Measurements from ENCODE around the gene HNRNPU. TPM values are rescaled to one million over a fixed set of nuclear protein-coding genes. Genes with fewer than 3 reads are reported as not detected.
A peak's percentile ranks its signal among the peaks of the same experiment; 100 is the strongest.

Gene HNRNPU
- polyA plus RNA-seq, result 100 to 1,000 TPM in 1 of 2 donors, 10 to 100 TPM in 1; 94.5 to 127 TPM

DNA sequence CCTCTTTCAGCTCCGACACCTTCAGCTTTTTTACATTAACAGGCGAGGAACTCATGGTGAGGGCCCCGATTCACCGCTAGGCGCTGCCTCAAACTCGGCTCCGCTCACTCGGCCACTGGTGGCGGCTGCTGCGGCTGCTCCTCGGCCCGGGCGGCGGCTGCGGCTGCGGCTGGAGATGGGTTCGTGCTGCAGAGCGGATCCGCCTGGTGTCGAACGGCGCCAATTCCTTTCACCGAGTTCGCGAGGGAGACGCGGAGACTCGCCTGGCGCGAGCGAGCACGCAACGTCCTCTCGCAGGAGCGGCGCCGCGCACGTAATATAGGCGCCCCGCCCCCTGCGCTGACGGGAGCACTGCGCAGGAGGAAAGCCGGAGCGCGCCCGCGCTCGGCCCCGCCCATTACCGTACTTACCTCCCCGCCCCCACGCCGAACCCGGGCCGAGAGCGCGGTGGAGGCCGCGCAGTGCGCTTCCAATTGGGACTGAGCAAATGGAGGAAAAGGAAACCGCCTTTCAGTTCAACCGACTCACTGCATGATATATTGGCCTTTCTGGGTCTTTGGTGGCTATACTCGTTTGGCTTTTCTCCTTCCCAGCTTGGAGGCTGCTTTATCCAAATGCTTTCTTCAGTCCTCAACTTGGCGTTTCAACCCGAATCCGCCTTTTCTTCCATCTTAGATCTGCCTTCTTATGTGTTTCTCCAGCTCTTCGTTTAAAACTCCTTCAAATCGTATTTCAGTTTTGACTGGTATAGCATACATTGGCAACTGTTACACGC lies at the start of gene HNRNPU:
Gene HNRNPU, minus strand, starts transcription at position 291 of the 775 bp plus-strand sequence. Its CDS starts 236 bp downstream, at position 55.
- 0% methylated on average over 71 of the region's 71 CpGs for WGBS, 2 donors
- Histone ChIP-seq H3K27me3 (ENCODE audit: control insufficient read depth in 1 of 2, insufficient read depth in 2 of 2, low read length in 2 of 2) (no peaks in the 10 kb centered on the region), H3K4me1 (ENCODE audit: control insufficient read depth in 2 of 2, insufficient read depth in 2 of 2, low read length in 1 of 2) (peaks cover 2% of the 10 kb centered on the region in 2 donors), H3K27ac (ENCODE audit: low read depth in 2 of 2, low read length in 1 of 2) (peak within 1 kb of the TSS; percentile 99 to 100), H3K36me3 (ENCODE audit: control insufficient read depth in 2 of 2, insufficient read depth in 2 of 2, low read length in 1 of 2) (peaks cover 5 to 7% of the 10 kb centered on the region in 2 donors), H3K9me3 (ENCODE audit: control insufficient read depth in 2 of 2, insufficient read depth in 1 of 2, low read depth in 1 of 2, low read length in 1 of 2) (no peaks in the 10 kb centered on the region), H3K4me3 (ENCODE audit: low read depth in 1 of 2, low read length in 2 of 2) (peak within 1 kb of the TSS; percentile 90 to 93)

DNA sequence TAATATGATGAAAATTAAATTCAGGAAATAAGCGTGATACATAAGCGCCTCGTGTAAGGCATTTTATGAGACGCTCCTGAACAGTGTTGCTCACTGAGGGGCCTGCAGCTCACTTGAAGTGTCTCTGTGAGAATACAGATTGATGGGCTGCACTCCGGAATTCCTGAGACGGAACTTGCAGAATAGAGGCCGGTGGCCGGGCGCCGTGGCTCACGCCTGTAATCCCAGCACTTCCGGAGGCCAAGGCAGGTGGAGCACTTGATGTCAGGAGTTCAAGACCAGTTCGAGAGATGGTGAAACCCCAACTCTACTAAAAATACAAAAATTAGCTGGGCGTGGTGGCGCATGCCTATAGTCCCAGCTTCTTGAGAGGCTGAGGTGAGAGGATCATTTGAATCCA lies 49.5 kb upstream of the HNRNPU start:
- no peaks in the 10 kb centered on the region for H3K4me1 ChIP-seq (ENCODE audit: control insufficient read depth in 2 of 2, insufficient read depth in 2 of 2, low read length in 1 of 2)
- H3K27ac ChIP-seq (ENCODE audit: low read depth in 2 of 2, low read length in 1 of 2), result no peak overlapping the region
- H3K27me3 ChIP-seq (ENCODE audit: control insufficient read depth in 1 of 2, insufficient read depth in 2 of 2, low read length in 2 of 2), result no peaks in the 10 kb centered on the region
- 96% methylated on average over 15 of the region's 15 CpGs for WGBS, 2 donors
- no peaks in the 10 kb centered on the region for H3K9me3 ChIP-seq (ENCODE audit: control insufficient read depth in 2 of 2, insufficient read depth in 1 of 2, low read depth in 1 of 2, low read length in 1 of 2)
- H3K4me3 ChIP-seq (ENCODE audit: low read depth in 1 of 2, low read length in 2 of 2), result no peak overlapping the region
- no peaks in the 10 kb centered on the region for H3K36me3 ChIP-seq (ENCODE audit: control insufficient read depth in 2 of 2, insufficient read depth in 2 of 2, low read length in 1 of 2)

DNA sequence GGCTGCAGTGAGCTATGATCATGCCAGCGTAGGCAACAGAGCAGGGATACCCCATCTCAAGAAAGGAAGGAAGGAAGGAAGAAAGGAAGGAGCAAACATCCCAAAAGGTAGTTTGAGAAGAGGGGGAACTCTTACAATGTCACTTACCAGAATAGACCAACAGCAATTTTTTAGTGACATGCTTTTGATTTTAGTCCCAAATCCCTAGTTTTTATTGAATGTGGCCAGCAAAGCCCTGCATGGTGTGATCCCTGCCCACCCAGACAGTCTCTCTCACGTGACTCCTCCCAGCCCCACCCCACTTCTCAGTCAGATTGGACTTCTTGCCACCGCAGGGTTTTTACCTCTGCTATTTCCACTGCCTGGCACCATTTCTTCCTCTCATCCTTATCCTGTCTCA lies 39.8 kb upstream of the HNRNPU start:
- Histone ChIP-seq H3K27ac (ENCODE audit: low read depth in 2 of 2, low read length in 1 of 2) (no peak overlapping the region), H3K27me3 (ENCODE audit: control insufficient read depth in 1 of 2, insufficient read depth in 2 of 2, low read length in 2 of 2) (no peaks in the 10 kb centered on the region), H3K9me3 (ENCODE audit: control insufficient read depth in 2 of 2, insufficient read depth in 1 of 2, low read depth in 1 of 2, low read length in 1 of 2) (no peaks in the 10 kb centered on the region), H3K4me3 (ENCODE audit: low read depth in 1 of 2, low read length in 2 of 2) (no peak overlapping the region), H3K36me3 (ENCODE audit: control insufficient read depth in 2 of 2, insufficient read depth in 2 of 2, low read length in 1 of 2) (no peaks in the 10 kb centered on the region), H3K4me1 (ENCODE audit: control insufficient read depth in 2 of 2, insufficient read depth in 2 of 2, low read length in 1 of 2) (no peaks in the 10 kb centered on the region)
- WGBS, 2 donors, result 72 to 86% methylated on average over 3 of the region's 3 CpGs

DNA sequence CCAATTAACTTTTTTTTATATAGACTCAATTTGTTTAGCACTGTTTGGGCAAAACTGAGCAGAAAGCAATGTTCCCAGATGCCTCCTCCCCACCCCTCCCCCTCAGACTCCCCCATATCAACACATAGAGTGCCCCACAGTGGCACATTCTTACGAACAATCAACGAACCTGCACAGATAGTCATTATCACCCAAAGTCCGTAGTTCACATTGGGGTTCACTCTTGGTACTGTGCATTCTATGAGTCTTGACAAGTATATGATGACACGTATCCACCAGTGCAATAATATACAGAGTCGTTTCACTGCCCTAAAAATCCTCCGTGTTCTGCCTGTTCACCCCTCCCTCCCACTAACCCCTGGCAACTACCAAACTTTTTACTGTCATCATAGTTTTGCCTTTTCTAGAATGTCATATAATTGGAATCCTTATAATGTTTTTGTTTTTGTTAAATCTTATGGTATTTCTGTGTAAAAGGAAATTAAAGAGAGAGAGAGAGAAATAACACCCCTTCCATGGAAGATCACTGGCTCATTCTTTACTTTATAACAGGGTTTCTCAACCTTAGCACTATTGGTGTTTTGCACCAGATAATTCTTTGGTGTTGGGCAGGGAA lies 37.2 kb upstream of the HNRNPU start:
- Histone ChIP-seq H3K4me1 (ENCODE audit: control insufficient read depth in 2 of 2, insufficient read depth in 2 of 2, low read length in 1 of 2) (no peaks in the 10 kb centered on the region), H3K4me3 (ENCODE audit: low read depth in 1 of 2, low read length in 2 of 2) (no peak overlapping the region), H3K9me3 (ENCODE audit: control insufficient read depth in 2 of 2, insufficient read depth in 1 of 2, low read depth in 1 of 2, low read length in 1 of 2) (no peaks in the 10 kb centered on the region), H3K36me3 (ENCODE audit: control insufficient read depth in 2 of 2, insufficient read depth in 2 of 2, low read length in 1 of 2) (no peaks in the 10 kb centered on the region), H3K27me3 (ENCODE audit: control insufficient read depth in 1 of 2, insufficient read depth in 2 of 2, low read length in 2 of 2) (no peaks in the 10 kb centered on the region), H3K27ac (ENCODE audit: low read depth in 2 of 2, low read length in 1 of 2) (no peak overlapping the region)
- 64 to 74% methylated on average over 6 of the region's 6 CpGs for WGBS, 2 donors

DNA sequence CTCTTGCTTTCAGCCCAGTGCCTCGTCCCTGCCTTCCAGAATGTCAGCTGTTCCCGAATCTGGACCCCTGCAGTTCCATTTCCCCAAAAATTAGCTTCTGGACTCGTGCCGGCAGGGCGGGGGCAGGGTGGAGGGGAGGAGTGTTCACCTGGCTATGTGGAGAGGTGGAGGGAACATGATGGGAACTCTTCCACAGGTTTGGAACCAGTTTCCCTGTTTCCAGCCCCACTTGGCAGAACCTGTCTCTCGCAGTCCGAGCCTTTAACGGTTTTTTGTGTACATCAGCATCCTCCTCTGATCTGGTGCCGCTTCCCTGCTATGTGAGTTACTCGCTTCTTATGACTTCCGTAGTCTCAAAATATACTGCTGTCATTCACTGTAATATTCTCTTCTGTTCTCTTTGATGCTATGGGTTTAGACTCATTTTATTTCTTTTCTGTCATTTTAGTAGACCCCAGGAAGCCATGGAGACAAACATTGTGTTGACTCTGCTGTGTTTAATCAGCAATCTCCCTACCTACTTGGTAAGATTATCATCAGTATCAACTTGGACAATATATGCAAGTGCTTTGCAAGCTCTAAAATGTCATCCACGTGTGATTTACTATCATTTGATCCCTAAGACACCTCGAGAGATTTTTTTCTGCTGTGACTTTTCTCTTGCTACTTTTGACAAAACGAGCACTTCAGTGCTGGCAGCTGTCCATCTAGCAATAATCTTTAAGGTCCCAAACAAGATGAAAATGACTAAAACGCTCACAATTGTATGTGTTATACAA lies 33.3 kb upstream of the HNRNPU start:
- no peaks in the 10 kb centered on the region for H3K4me1 ChIP-seq (ENCODE audit: control insufficient read depth in 2 of 2, insufficient read depth in 2 of 2, low read length in 1 of 2)
- H3K9me3 ChIP-seq (ENCODE audit: control insufficient read depth in 2 of 2, insufficient read depth in 1 of 2, low read depth in 1 of 2, low read length in 1 of 2), result no peaks in the 10 kb centered on the region
- 76 to 79% methylated on average over 15 of the region's 15 CpGs for WGBS, 2 donors
- no peaks in the 10 kb centered on the region for H3K27me3 ChIP-seq (ENCODE audit: control insufficient read depth in 1 of 2, insufficient read depth in 2 of 2, low read length in 2 of 2)
- no peak overlapping the region for H3K4me3 ChIP-seq (ENCODE audit: low read depth in 1 of 2, low read length in 2 of 2)
- no peaks in the 10 kb centered on the region for H3K36me3 ChIP-seq (ENCODE audit: control insufficient read depth in 2 of 2, insufficient read depth in 2 of 2, low read length in 1 of 2)
- H3K27ac ChIP-seq (ENCODE audit: low read depth in 2 of 2, low read length in 1 of 2), result no peak overlapping the region

DNA sequence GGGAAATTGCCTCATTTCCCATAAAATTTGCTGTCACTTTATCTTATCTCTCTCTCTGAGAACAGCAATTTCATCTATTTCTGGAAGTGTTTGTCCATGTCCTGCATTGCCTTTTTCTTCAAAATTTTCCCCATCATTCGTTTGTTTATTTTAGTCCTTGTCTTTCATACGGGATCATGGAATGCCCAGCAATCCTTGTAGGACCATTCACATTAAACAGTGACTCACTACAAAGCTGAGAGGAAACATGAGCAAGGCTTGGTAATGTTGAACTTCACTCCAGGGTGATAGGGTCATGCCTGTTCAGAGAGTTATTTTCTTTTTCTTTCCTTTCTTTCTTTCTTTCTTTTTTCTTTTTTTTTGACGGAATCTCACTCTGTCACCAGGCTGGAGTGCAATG lies 32.2 kb upstream of the HNRNPU start:
- Histone ChIP-seq H3K36me3 (ENCODE audit: control insufficient read depth in 2 of 2, insufficient read depth in 2 of 2, low read length in 1 of 2) (no peaks in the 10 kb centered on the region), H3K27me3 (ENCODE audit: control insufficient read depth in 1 of 2, insufficient read depth in 2 of 2, low read length in 2 of 2) (no peaks in the 10 kb centered on the region), H3K4me3 (ENCODE audit: low read depth in 1 of 2, low read length in 2 of 2) (no peak overlapping the region), H3K4me1 (ENCODE audit: control insufficient read depth in 2 of 2, insufficient read depth in 2 of 2, low read length in 1 of 2) (no peaks in the 10 kb centered on the region), H3K27ac (ENCODE audit: low read depth in 2 of 2, low read length in 1 of 2) (no peak overlapping the region), H3K9me3 (ENCODE audit: control insufficient read depth in 2 of 2, insufficient read depth in 1 of 2, low read depth in 1 of 2, low read length in 1 of 2) (no peaks in the 10 kb centered on the region)
- WGBS, 2 donors, result 75 to 76% methylated on average over 3 of the region's 3 CpGs

DNA sequence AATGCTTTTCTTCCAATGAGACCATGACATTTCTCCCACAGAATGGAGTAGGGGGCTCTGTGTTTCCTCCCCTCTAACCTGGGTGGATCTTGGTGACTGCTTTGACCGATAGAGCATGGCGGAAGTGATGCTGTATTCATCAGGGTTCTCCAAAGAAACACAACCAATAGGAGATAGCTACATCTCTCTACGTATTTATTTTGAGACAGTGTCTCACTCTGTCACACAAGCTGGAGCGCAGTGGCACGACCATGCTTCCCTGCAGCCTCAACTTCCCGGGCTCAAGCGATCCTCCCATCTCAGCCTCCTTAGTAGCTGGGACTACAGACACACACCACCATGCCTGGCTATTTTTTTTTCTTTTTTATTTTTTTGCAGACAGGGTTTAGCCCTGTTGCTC lies 29.5 kb upstream of the HNRNPU start:
- Histone ChIP-seq H3K9me3 (ENCODE audit: control insufficient read depth in 2 of 2, insufficient read depth in 1 of 2, low read depth in 1 of 2, low read length in 1 of 2) (no peaks in the 10 kb centered on the region), H3K4me3 (ENCODE audit: low read depth in 1 of 2, low read length in 2 of 2) (no peak overlapping the region), H3K27ac (ENCODE audit: low read depth in 2 of 2, low read length in 1 of 2) (no peak overlapping the region), H3K27me3 (ENCODE audit: control insufficient read depth in 1 of 2, insufficient read depth in 2 of 2, low read length in 2 of 2) (no peaks in the 10 kb centered on the region), H3K36me3 (ENCODE audit: control insufficient read depth in 2 of 2, insufficient read depth in 2 of 2, low read length in 1 of 2) (no peaks in the 10 kb centered on the region), H3K4me1 (ENCODE audit: control insufficient read depth in 2 of 2, insufficient read depth in 2 of 2, low read length in 1 of 2) (no peaks in the 10 kb centered on the region)
- 93 to 96% methylated on average over 7 of the region's 7 CpGs for WGBS, 2 donors

DNA sequence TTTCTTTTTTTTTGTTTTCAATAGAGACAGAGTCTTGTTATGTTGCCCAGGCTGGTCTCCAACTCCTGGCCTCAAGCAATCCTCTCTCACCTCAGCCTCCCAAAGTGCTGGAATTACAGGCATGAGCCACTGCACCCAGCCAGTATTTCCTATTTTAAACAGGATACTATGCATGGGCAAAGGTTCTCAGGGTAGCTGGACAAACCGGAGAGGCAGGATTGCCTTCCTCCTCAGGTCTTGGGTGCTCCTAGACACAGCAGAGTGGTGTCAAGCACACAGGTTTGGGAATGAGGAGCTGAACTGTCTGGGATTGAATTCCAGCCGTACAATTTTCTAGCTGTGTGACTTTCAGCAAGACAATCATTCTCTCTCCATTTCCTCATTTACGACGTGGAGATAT lies 22.9 kb upstream of the HNRNPU start:
- H3K4me1 ChIP-seq (ENCODE audit: control insufficient read depth in 2 of 2, insufficient read depth in 2 of 2, low read length in 1 of 2), result no peaks in the 10 kb centered on the region
- WGBS, 2 donors, result 85 to 87% methylated on average over 4 of the region's 4 CpGs
- no peaks in the 10 kb centered on the region for H3K9me3 ChIP-seq (ENCODE audit: control insufficient read depth in 2 of 2, insufficient read depth in 1 of 2, low read depth in 1 of 2, low read length in 1 of 2)
- H3K36me3 ChIP-seq (ENCODE audit: control insufficient read depth in 2 of 2, insufficient read depth in 2 of 2, low read length in 1 of 2), result no peaks in the 10 kb centered on the region
- no peak overlapping the region for H3K27ac ChIP-seq (ENCODE audit: low read depth in 2 of 2, low read length in 1 of 2)
- no peak overlapping the region for H3K4me3 ChIP-seq (ENCODE audit: low read depth in 1 of 2, low read length in 2 of 2)
- H3K27me3 ChIP-seq (ENCODE audit: control insufficient read depth in 1 of 2, insufficient read depth in 2 of 2, low read length in 2 of 2), result no peaks in the 10 kb centered on the region

DNA sequence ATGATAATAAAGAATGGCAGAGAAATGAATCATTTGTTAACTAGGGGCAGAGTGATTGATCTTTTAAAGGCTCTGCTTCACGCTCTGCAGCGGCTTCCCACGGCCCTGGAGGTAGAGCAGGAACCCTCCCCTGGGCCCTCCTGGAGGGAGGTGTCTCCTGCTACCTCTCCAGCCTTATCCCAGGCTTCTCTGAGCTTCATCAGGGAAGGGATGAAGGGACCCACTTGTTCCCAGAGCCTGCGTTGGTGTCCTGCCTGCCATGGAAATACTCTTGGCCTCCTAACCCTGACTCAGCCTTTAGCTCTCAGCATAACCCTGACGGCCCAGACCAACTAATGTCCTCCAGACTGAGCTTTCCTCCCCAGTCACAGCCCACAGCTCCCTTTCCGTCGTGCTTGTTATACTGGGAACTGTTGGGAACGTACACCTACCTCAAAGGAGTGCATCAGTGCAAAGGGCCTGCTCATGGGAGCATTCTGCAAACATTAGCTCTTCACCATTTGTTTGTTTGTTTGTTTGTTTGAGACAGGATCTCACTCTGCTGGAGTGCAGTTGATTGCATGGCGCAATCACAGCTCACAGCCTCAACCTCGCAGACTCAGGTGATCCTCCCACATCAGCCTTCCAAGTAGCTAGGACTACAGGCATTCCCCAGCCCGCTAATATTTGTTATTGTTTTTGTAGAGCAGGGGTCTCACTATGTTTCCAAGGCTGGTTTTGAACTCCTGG lies 17.4 kb upstream of the HNRNPU start:
- WGBS, 2 donors, result 74 to 79% methylated on average over 11 of the region's 11 CpGs
- Histone ChIP-seq H3K36me3 (ENCODE audit: control insufficient read depth in 2 of 2, insufficient read depth in 2 of 2, low read length in 1 of 2) (no peaks in the 10 kb centered on the region), H3K4me1 (ENCODE audit: control insufficient read depth in 2 of 2, insufficient read depth in 2 of 2, low read length in 1 of 2) (no peaks in the 10 kb centered on the region), H3K9me3 (ENCODE audit: control insufficient read depth in 2 of 2, insufficient read depth in 1 of 2, low read depth in 1 of 2, low read length in 1 of 2) (no peaks in the 10 kb centered on the region), H3K27ac (ENCODE audit: low read depth in 2 of 2, low read length in 1 of 2) (no peak overlapping the region), H3K4me3 (ENCODE audit: low read depth in 1 of 2, low read length in 2 of 2) (no peak overlapping the region), H3K27me3 (ENCODE audit: control insufficient read depth in 1 of 2, insufficient read depth in 2 of 2, low read length in 2 of 2) (no peaks in the 10 kb centered on the region)

Measured in esophagus (tissue), 2 donors.